Ovary (tissue), 9 donors: ENCODE data around the gene TENM4. TPM values are rescaled to one million over a fixed set of nuclear protein-coding genes. Genes with fewer than 3 reads are reported as not detected.

ENCODE experiments used
- DNase-seq, 5 donors: peaks; one replicate each; pipeline ENCODE4 v3.0.0-alpha.2; 2019 to 2020
- H3K27ac ChIP-seq, 2 donors: fragments of 200-600 bp; one replicate each; pipeline versions ENCODE4 v1.5.1 to v1.8.0; 2019 to 2022
- H3K27me3 ChIP-seq: fragments of 200-600 bp; one replicate; pipeline ENCODE4 v1.8.0; 2022
- H3K36me3 ChIP-seq: fragments of 200-600 bp; sonication (generic); one replicate; pipeline ENCODE4 v1.5.1; 2019
- H3K4me1 ChIP-seq: one replicate; pipeline ENCODE4 v1.8.1; 2013; ENCODE audit warnings: mild to moderate bottlenecking, moderate library complexity; ENCODE audit not compliant: insufficient read depth
- H3K4me3 ChIP-seq: fragments of 200-600 bp; sonication (generic); one replicate; pipeline ENCODE4 v1.5.1; 2017
- H3K9me3 ChIP-seq, 2 donors: fragments of 200-600 bp in 1 of 2; sonication (generic) in 1 of 2; one replicate each; pipeline versions ENCODE4 v1.5.1 to v1.8.1; 2013 to 2019; ENCODE audit warnings: mild to moderate bottlenecking in 1 of 2, moderate library complexity in 1 of 2
- EP300 ChIP-seq: sonication (generic); formaldehyde crosslinking; IDR thresholded peaks from one replicate; pipeline ENCODE4 v1.6.1; 2017; ENCODE audit warnings: antibody characterized with exemption
- POLR2A ChIP-seq: fragments of 450-650 bp; IDR thresholded peaks from one replicate; pipeline ENCODE4 v1.6.1; 2017; ENCODE audit warnings: antibody characterized with exemption, mild to moderate bottlenecking, moderate library complexity
- WGBS, 3 donors: extraction: QIAGEN DNeasy Blood & Tissue Kit in 1 of 3; methylation state at CpG; one replicate each; pipeline versions ENCODE4 v1.1.5 to v1.1.7; 2013 to 2017; 5-methylcytosine and 5-hydroxymethylcytosine counted together
- intact Hi-C, 4 donors: fragments of 100-400 bp; cut with DNase I; formaldehyde crosslinking; loops; one replicate each; pipeline versions ENCODE4 v1.11.0 to v1.15.1; 2022 to 2023
- polyA plus RNA-seq, 2 donors: library from polyadenylated mRNA; stranded (reverse); fragments of 200-250 nt in 1 of 2; fragments of 350-450 nt in 1 of 2; fragmentation: Illumina TruSeq in 1 of 2; extraction: RNeasy Lipid Tissue Mini Kit (QIAGEN cat#74804) in 1 of 2; gene quantifications; one replicate each; pipeline ENCODE4 v1.2.3, GENCODE V29; 2013 to 2014
- total RNA-seq, 7 donors: library from RNA; depleted of rRNA in 2 of 7; stranded (reverse); fragments of >200 nt in 2 of 7; fragmentation: NEBNext Ultra II Directional in 3 of 7; extraction: Animal tissue kit (Norgen Biotek cat#: 25700) in 3 of 7; gene quantifications; one replicate each; pipeline versions ENCODE4 v1.1.0 to v1.2.4, GENCODE V29; 2016 to 2023
- TF ChIP-seq, protein P1 (sequence below), 3 donors: fragments of 450-650 bp in 2 of 3; fragments of 200-600 bp in 1 of 3; IDR thresholded peaks; one replicate each; pipeline versions ENCODE4 v1.5.1 to v1.8.0; 2016 to 2022; ENCODE audit warnings: antibody characterized with exemption in 3 of 3, mild to moderate bottlenecking in 1 of 3
- donor health status: DM: no; HTN: no; CAD: no; lungs with moderate emphysema.
- donor health status: DM: no; HTN: no; CAD: no.
- donor health status: Bipolar disorder and iron deficiency.
- donor health status: DM: yes; HTN: yes; CAD: no.
- donor health status: DM: no; HTN: no; CAD: no.
- donor health status: DM: yes; HTN: yes; CAD: no.

The TENM4 gene
- total and polyA plus RNA-seq, 9 donors: 11.0 to 206 (median 107) TPM

DNA sequence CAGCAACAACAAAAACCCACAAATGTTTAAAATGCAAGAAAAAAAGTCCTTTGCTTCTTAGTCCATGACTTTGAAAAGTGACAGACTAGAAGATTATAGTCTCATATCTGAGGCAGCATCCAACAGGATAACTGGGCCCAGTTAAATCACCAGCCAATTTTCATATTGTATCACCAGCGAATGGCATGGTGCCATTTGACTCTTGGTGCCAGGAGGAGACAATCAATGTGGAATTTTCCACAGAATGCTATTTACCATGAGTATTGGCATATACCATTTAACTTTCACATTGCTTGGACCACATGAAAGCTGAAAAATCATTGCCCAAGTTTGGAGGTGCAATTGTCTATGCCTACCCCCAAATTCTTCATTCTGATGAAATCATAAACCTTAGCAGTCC lies 255.5 kb downstream of the TENM4 start:
- DNase-seq: no peak
- 82 to 89% (median 88%) methylated on average over 1 of the region's 1 CpG for WGBS, 3 donors
- TF ChIP-seq POLR2A: no peak
- TF ChIP-seq, protein P1, sequence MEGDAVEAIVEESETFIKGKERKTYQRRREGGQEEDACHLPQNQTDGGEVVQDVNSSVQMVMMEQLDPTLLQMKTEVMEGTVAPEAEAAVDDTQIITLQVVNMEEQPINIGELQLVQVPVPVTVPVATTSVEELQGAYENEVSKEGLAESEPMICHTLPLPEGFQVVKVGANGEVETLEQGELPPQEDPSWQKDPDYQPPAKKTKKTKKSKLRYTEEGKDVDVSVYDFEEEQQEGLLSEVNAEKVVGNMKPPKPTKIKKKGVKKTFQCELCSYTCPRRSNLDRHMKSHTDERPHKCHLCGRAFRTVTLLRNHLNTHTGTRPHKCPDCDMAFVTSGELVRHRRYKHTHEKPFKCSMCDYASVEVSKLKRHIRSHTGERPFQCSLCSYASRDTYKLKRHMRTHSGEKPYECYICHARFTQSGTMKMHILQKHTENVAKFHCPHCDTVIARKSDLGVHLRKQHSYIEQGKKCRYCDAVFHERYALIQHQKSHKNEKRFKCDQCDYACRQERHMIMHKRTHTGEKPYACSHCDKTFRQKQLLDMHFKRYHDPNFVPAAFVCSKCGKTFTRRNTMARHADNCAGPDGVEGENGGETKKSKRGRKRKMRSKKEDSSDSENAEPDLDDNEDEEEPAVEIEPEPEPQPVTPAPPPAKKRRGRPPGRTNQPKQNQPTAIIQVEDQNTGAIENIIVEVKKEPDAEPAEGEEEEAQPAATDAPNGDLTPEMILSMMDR (IDR thresholded peaks at IDR 0.05): no peak
- TF ChIP-seq EP300: no peak
- no peaks in the 10 kb centered on the region for H3K4me1 ChIP-seq
- no peak overlapping the region for H3K4me3 ChIP-seq
- no peaks in the 10 kb centered on the region for H3K27me3 ChIP-seq
- no peaks in the 10 kb centered on the region for H3K36me3 ChIP-seq
- no peaks in the 10 kb centered on the region for H3K9me3 ChIP-seq
- intact Hi-C loops: no loop called here
- H3K27ac ChIP-seq: no peak overlapping the region

DNA sequence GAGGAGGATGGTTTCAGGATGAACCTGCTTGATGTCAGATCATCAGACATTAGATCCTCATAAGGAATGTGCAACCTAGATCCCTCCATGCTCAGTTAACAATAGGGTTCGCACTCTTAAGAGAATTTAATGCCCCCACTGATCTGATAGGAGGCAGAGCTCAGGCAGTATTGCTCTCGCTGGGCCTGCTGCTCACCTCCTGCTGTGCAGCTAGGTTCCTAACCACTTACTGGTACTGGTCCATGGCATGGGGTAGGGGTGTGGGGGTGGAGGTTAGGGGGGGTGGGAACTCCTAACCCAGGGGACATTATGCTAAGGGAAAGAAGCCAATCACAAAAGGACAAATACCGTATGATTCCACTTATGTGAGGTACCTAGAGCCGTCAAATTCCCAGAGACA lies 256.5 kb downstream of the TENM4 start:
- intact Hi-C loops: no loop called here
- H3K9me3 ChIP-seq: no peaks in the 10 kb centered on the region
- 93 to 96% (median 93%) methylated on average over 4 of the region's 4 CpGs for WGBS, 3 donors
- no peaks in the 10 kb centered on the region for H3K36me3 ChIP-seq
- H3K4me1 ChIP-seq: no peaks in the 10 kb centered on the region
- H3K27ac ChIP-seq: no peak overlapping the region
- H3K4me3 ChIP-seq: no peak overlapping the region
- TF ChIP-seq, protein P1 (IDR thresholded peaks at IDR 0.05): no peak
- TF ChIP-seq EP300: no peak
- no peaks in the 10 kb centered on the region for H3K27me3 ChIP-seq
- no peak for DNase-seq

DNA sequence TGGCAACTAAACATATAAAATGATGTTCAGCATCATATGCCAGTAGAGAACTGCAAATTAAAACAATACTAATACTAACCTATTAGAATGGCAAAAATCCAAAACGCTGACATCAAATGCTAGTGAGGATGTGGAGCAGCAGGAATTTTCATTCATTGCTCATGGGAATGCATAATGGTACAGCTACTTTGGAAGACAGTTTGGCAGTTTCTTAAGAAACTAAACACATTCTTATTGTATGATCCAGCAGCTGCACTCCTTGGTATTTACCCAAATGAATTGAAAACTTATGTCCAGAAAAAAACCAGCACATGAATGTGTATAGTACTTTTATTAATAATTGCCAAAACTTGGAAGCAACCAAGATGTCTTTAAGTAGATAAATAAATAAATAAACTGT lies 258.0 kb downstream of the TENM4 start:
- Histone ChIP-seq H3K4me3 (no peak overlapping the region), H3K27ac (no peak overlapping the region), H3K9me3 (no peaks in the 10 kb centered on the region), H3K36me3 (no peaks in the 10 kb centered on the region), H3K27me3 (no peaks in the 10 kb centered on the region), H3K4me1 (no peaks in the 10 kb centered on the region)
- 57 to 82% (median 71%) methylated on average over 1 of the region's 1 CpG for WGBS, 3 donors
- intact Hi-C loops: no loop called here
- no peak for DNase-seq
- no peak for TF ChIP-seq POLR2A
- TF ChIP-seq, protein P1 (IDR thresholded peaks at IDR 0.05): no peak
- TF ChIP-seq EP300: no peak

DNA sequence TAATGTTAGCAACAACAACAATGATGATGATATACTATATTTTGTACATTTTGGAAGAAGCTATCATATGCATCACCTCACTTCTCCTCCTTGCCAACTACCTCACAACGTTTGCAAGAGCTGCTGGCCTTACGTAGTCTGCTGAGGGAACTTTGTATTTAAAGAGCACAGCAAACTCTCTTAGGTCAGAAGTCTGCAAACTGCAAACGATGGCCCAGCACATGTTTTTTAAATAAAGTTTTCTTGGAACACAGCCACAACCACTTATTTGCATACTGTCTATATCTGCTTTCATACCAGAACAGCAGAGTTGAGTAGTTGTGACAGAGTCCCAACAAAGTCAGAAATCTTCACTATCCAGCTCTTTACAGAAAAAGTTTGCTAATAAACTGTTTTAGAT lies 261.7 kb downstream of the TENM4 start:
- no peaks in the 10 kb centered on the region for H3K27me3 ChIP-seq
- H3K4me1 ChIP-seq: peaks cover 5% of the 10 kb centered on the region
- WGBS, 3 donors: 21 to 43% (median 30%) methylated on average over 3 of the region's 3 CpGs
- no peak overlapping the region for H3K27ac ChIP-seq
- intact Hi-C loops: no loop called here
- no peaks in the 10 kb centered on the region for H3K9me3 ChIP-seq
- no peak for TF ChIP-seq EP300
- TF ChIP-seq, protein P1 (IDR thresholded peaks at IDR 0.05): no peak
- no peak for TF ChIP-seq POLR2A
- no peaks in the 10 kb centered on the region for H3K36me3 ChIP-seq
- H3K4me3 ChIP-seq: no peak overlapping the region
- DNase-seq: no peak
